GM13977 (cell line): ENCODE data around the gene FANCC.
"Not testable (repeated sequence)": the region's sequence is repeated elsewhere in the genome, so short reads cannot be mapped to it uniquely, and the experiment has no call there.

ENCODE experiments used
- DNase-seq: peaks from one replicate; pipeline ENCODE4 v3.0.0; 2012; ENCODE audit warnings: low spot score
- in situ Hi-C: fragments of 300-500 bp; cut with MboI; formaldehyde crosslinking; loops from one replicate; pipeline ENCODE4 v1.12.0; 2022; ENCODE audit warnings: low sequenced_read_pairs, low pct_unique_long_range_greater_than_20kb, mixed read lengths, inconsistent platforms; ENCODE audit not compliant: unreplicated experiment
- TF ChIP-seq, protein P1 (sequence below): IDR thresholded peaks from 2 replicates; pipeline ENCODE4 v1.5.1; 2012; ENCODE audit warnings: mild to moderate bottlenecking, control low read depth; ENCODE audit not compliant: insufficient read depth; ENCODE audit errors: extremely low read depth, missing control alignments

The FANCC gene

DNA sequence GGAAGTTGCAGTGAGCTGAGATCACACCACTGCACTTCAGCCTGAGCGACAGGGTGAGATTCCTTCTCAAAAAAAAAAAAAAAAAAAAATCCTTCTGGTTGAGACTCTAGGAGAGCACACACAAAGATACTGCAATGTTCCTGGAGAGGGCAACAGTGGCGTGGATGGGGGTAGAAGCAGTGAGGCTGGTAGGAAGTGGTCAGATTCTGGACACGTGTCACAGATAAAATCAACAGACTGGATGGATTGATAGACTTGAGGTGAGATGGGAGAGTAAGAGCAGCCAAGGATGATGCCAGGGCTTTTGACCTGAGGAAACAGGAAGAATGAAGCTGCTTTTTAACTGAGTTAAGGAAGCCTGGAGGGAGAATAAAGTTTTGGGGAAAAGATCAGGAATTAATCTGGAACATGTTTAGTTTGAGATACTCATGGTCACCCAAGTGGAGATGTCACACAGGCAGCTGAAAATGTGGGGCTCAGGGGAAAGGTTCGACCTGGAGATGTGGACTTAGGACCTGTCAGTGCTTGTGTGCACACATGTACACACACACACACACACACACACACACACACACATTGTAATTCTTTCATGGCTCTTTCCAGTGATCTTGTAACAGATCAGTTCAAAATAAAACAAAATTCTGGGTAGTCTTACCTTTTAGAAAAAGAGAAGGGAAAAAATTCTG, 88.1 kb downstream of the FANCC start:
- no peak for DNase-seq
- TF ChIP-seq, protein P1, sequence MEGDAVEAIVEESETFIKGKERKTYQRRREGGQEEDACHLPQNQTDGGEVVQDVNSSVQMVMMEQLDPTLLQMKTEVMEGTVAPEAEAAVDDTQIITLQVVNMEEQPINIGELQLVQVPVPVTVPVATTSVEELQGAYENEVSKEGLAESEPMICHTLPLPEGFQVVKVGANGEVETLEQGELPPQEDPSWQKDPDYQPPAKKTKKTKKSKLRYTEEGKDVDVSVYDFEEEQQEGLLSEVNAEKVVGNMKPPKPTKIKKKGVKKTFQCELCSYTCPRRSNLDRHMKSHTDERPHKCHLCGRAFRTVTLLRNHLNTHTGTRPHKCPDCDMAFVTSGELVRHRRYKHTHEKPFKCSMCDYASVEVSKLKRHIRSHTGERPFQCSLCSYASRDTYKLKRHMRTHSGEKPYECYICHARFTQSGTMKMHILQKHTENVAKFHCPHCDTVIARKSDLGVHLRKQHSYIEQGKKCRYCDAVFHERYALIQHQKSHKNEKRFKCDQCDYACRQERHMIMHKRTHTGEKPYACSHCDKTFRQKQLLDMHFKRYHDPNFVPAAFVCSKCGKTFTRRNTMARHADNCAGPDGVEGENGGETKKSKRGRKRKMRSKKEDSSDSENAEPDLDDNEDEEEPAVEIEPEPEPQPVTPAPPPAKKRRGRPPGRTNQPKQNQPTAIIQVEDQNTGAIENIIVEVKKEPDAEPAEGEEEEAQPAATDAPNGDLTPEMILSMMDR = no peak
- in situ Hi-C loops = no loop called here

DNA sequence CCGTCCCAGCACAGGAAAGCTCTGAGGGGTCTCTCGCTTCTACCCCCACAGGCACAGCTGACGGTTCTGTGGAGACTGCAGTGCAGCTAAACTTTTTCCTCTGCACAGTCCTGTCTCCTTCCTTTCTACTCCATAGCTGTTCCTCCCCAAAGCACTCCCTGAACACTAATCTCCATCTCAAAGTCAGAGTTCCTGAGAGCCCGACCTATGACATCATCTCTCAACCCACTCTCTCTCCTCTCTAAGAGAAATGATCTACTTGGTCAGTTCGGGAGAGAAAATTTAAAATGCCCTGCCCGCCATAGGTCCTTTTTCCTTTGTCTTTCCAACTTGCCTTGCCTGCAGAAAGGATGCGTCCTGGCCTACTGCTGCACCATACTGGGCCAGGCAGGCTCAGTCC, 90.6 kb downstream of the FANCC start:
- TF ChIP-seq, protein P1 = no peak
- DNase-seq = no peak
- in situ Hi-C loops = no loop called here

DNA sequence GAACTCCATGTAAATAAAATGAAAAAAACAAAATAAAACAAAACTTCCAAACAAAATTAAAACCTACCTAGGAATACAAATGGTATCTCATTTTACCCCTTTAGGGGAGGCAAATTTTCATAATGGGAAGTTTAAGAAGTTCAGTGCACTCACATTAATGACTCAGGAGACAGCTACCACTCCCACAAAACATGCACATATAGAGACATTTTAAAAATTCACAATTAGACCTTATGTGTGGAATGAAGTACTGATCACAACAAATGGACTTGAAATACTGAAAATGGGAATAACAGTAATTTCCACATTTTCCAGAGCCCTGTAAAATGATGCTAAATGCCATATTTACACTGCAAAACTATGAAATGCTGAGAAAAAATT, 91.8 kb downstream of the FANCC start:
- in situ Hi-C loops = no loop called here
- DNase-seq = no peak
- TF ChIP-seq, protein P1 = no peak

DNA sequence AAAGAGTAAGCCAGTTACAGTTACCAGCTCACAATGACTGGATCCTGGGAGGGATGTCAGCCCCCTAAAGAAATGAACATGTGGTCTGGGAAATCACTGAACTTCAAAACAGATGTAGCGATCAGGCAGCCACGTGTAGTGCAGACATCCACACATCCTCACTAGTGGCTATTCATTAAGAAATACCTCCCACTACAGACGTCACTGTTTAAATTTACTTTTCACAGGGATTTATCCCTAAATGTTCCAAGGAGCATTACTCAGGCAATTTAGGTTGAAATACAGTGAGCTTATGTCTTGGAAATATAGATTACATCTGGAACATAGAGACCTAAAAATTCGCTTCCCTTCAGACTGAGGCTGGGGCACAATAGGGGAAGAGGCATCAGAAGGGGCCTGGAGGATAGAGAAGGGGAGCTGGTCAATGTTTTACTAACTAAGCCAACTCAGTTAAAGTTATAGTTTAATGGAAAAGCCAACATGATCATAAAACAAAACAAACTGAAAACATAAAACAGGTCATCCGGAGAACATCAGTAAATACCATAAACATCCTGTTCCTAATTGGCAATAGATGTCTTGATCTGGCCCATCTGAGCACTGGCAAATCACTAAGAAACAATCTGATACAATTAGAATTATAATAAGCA, 92.3 kb downstream of the FANCC start:
- TF ChIP-seq, protein P1 = no peak
- in situ Hi-C loops = no loop called here
- DNase-seq = no peak

DNA sequence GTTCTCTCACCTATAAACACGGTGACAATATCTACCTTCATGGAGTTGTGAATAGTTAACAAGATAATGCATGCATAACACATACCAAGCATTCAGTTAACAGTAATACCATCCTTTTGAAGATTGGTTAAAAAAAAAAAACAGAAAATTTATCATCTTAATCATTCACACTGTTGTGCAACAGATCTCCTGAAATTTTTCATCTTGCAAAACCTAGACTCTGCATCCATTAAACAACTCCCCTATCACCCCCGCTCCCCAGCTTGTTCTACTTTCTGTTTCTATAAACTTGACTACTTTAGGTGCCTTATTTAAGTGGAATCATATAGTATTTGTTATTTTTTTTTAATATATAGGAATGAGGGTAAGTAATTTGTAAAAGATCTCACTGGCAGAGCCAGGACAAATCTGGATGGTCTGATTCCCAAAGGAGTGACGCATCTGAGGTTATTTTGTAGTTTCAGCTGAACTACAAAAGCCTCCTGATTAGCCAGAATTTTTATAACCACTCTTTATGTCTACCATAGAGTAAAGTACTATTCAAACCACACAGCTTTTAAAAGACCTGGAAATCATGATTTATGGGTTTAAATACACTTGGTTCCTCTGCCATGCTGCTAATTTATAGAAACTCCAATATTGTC, 93.0 kb downstream of the FANCC start:
- no peak for DNase-seq
- in situ Hi-C loops = no loop called here
- TF ChIP-seq, protein P1 = no peak

DNA sequence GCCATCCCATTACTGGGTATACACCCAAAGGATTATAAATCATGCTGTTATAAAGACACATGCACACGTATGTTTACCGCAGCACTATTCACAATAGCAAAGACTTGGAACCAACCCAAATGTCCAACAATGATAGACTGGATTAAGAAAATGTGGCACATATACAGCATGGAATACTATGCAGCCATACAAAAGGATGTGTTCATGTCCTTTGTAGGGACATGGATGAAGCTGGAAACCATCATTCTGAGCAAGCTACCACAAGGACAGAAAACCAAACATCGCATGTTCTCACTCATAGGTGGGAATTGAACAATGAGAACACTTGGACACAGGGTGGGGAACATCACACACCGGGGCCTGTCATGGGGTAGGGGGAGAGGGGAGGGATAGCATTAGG, 97.2 kb downstream of the FANCC start:
- in situ Hi-C loops, DNase-seq: not testable (repeated sequence)

DNA sequence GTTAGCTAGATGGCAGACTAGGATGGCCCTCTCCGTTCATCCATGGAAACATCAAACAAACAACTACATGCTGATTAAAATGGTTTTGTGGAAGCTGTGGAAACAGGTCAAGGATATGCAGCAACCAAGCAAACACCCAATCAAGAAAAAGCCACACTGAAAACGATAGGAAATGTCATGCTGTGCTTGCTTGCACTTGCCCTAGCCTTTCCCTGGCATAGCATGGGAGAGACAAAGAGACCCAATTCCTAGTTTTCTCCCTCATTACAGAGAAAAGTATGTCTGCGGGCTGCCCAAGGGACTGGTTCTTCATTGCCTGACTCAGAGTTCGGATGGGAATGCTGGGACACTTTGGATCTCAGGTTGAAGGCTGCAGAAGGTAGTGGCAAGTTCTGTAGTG, 98.7 kb downstream of the FANCC start:
- no peak for DNase-seq
- TF ChIP-seq, protein P1 = no peak
- in situ Hi-C loops = no loop called here
